ENCODE results near the gene SCCPDH. TPM values are rescaled to one million over a fixed set of nuclear protein-coding genes. Genes with fewer than 3 reads are reported as not detected.

SCCPDH gene
- total and polyA plus RNA-seq, 2 of the 13 experiments (the other 11 are each of a cell fraction or from before 2014, with no cell fraction given), result 36.7 to 62.3 TPM

DNA sequence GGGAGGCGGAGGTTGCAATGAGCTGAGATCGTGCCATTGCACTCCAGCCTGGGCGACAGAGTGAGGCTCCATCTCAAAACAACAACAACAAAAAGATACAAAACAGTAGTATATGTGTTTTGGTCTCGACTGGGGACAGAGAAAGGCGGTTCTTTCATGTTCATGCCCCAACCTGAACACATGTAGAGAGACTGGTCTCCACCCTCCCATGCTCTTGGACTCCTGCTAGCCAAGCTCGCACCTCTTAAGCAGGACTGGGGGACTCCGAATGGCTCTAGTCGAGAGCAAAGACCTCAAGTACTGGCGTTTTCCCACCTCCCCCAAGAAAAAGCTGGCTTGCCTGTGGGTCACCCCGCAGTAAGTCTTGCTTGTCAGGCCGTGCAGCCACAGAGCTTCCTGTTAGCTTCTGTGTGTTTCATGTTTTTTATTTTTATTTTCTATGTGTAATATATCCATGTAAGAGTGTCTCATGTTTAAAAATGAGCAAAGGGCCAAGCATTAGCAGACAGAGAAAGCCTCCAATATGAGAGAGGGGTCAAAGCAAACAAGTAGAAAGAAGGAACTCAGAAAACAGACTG lies 91.6 kb downstream of the SCCPDH start:
- Histone ChIP-seq H4K20me1 (ENCODE audit: insufficient read depth, low read length) (no peaks in the 10 kb centered on the region), H3K4me3 (replicated peaks in 1 of 3; ENCODE audit: insufficient read depth in 1 of 3, low read depth in 2 of 3, low read length in 3 of 3) (no peak overlapping the region), H3K9ac (ENCODE audit: insufficient read depth, low read depth, low read length) (no peak overlapping the region), H3K27ac (ENCODE audit: extremely low read length, insufficient read depth, low read length) (no peak overlapping the region), H2AFZ (ENCODE audit: low read length) (no peak overlapping the region), H3K9me3 (ENCODE audit: low read length) (peaks cover 4% of the 10 kb centered on the region; the same call in 1 of the 2 replicates), H3K27me3 (ENCODE audit: control insufficient read depth in 1 of 2, insufficient read depth in 2 of 2, low read length in 2 of 2) (peaks cover 0 to 29% of the 10 kb centered on the region in 2 experiments; a peak in 3 of 5 replicates), H3K4me2 (ENCODE audit: low read depth, low read length) (no peak overlapping the region), H3K4me1 (ENCODE audit: insufficient read depth, low read length) (peaks cover 36% of the 10 kb centered on the region), H3K79me2 (ENCODE audit: insufficient read depth, low read length) (no peaks in the 10 kb centered on the region), H3K36me3 (replicated peaks in 1 of 2; ENCODE audit: control insufficient read depth in 1 of 2, insufficient read depth in 2 of 2, low read length in 2 of 2) (no peaks in the 10 kb centered on the region)
- 68% methylated on average over 11 of the region's 11 CpGs for WGBS (ENCODE audit: low lambda C conversion rate)
- DNase-seq (ENCODE audit: low spot score) (no peak), ATAC-seq (no peak), FAIRE-seq (no peak)
- intact Hi-C loops (cut with micrococcal nuclease; ENCODE audit: unreplicated experiment) (no loop called here), in situ Hi-C loops (cut with HindIII; ENCODE audit: extremely low pct_ligation_motif_present, low pct_unique_long_range_greater_than_20kb) (no loop called here)
- ChIA-PET CTCF (ENCODE audit: low intra/inter-chr PET ratio, low total read pairs) (no interaction called here), POLR2A (no interaction called here)
- no TSS peak for BruUV-seq (replicated peaks)
- no peak for TF ChIP-seq SOX6 (IDR thresholded peaks at IDR 0.05)
- no peak for TF ChIP-seq SOX6 (CRISPR knock-in tag; IDR thresholded peaks at IDR 0.05)
- no peak for TF ChIP-seq SRY (CRISPR knock-in tag; IDR thresholded peaks at IDR 0.05)
- no peak for TF ChIP-seq SRSF4 (IDR thresholded peaks at IDR 0.05; ENCODE audit: low read depth, low read length, poor library complexity, severe bottlenecking)
- TF ChIP-seq MTA1 (CRISPR knock-in tag; IDR thresholded peaks at IDR 0.05; ENCODE audit: borderline replicate concordance), result no peak
- TF ChIP-seq CCDC6 (CRISPR knock-in tag; IDR thresholded peaks at IDR 0.05), result no peak
- TF ChIP-seq ZNF747 (CRISPR knock-in tag; IDR thresholded peaks at IDR 0.05; ENCODE audit: borderline replicate concordance), result no peak
- TF ChIP-seq, protein P1, sequence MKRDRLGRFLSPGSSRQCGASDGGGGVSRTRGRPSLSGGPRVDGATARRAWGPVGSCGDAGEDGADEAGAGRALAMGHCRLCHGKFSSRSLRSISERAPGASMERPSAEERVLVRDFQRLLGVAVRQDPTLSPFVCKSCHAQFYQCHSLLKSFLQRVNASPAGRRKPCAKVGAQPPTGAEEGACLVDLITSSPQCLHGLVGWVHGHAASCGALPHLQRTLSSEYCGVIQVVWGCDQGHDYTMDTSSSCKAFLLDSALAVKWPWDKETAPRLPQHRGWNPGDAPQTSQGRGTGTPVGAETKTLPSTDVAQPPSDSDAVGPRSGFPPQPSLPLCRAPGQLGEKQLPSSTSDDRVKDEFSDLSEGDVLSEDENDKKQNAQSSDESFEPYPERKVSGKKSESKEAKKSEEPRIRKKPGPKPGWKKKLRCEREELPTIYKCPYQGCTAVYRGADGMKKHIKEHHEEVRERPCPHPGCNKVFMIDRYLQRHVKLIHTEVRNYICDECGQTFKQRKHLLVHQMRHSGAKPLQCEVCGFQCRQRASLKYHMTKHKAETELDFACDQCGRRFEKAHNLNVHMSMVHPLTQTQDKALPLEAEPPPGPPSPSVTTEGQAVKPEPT (CRISPR knock-in tag; IDR thresholded peaks at IDR 0.05; ENCODE audit: low read depth), result no peak
- TF ChIP-seq, protein P2, sequence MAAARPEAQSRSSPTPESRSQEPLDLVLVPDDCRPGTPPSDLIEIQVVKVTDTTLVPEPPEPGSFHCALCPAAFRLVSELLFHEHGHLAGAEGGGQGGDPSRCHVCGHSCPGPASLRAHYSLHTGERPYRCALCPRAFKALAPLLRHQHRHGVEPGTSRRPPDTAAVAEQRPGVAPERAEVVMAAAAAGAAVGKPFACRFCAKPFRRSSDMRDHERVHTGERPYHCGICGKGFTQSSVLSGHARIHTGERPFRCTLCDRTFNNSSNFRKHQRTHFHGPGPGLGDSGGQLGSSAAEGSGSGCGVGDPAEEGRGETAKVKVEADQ (CRISPR knock-in tag; IDR thresholded peaks at IDR 0.05; ENCODE audit: borderline replicate concordance), result no peak
- TF ChIP-seq IKZF4 (CRISPR knock-in tag; IDR thresholded peaks at IDR 0.05; ENCODE audit: borderline replicate concordance, low read depth, not compliant biosample characterization), result no peak
- TF ChIP-seq GTF2F1 (IDR thresholded peaks at IDR 0.05; ENCODE audit: low read length), result no peak
- TF ChIP-seq PITX1 (CRISPR knock-in tag; IDR thresholded peaks at IDR 0.05), result no peak
- TF ChIP-seq, protein P3, sequence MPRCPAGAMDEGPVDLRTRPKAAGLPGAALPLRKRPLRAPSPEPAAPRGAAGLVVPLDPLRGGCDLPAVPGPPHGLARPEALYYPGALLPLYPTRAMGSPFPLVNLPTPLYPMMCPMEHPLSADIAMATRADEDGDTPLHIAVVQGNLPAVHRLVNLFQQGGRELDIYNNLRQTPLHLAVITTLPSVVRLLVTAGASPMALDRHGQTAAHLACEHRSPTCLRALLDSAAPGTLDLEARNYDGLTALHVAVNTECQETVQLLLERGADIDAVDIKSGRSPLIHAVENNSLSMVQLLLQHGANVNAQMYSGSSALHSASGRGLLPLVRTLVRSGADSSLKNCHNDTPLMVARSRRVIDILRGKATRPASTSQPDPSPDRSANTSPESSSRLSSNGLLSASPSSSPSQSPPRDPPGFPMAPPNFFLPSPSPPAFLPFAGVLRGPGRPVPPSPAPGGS (CRISPR knock-in tag; IDR thresholded peaks at IDR 0.05), result no peak
- TF ChIP-seq RFXANK (CRISPR knock-in tag; IDR thresholded peaks at IDR 0.05), result no peak
- TF ChIP-seq, protein P4, sequence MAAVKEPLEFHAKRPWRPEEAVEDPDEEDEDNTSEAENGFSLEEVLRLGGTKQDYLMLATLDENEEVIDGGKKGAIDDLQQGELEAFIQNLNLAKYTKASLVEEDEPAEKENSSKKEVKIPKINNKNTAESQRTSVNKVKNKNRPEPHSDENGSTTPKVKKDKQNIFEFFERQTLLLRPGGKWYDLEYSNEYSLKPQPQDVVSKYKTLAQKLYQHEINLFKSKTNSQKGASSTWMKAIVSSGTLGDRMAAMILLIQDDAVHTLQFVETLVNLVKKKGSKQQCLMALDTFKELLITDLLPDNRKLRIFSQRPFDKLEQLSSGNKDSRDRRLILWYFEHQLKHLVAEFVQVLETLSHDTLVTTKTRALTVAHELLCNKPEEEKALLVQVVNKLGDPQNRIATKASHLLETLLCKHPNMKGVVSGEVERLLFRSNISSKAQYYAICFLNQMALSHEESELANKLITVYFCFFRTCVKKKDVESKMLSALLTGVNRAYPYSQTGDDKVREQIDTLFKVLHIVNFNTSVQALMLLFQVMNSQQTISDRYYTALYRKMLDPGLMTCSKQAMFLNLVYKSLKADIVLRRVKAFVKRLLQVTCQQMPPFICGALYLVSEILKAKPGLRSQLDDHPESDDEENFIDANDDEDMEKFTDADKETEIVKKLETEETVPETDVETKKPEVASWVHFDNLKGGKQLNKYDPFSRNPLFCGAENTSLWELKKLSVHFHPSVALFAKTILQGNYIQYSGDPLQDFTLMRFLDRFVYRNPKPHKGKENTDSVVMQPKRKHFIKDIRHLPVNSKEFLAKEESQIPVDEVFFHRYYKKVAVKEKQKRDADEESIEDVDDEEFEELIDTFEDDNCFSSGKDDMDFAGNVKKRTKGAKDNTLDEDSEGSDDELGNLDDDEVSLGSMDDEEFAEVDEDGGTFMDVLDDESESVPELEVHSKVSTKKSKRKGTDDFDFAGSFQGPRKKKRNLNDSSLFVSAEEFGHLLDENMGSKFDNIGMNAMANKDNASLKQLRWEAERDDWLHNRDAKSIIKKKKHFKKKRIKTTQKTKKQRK (IDR thresholded peaks at IDR 0.05; ENCODE audit: low read length), result no peak
- TF ChIP-seq, protein P5, sequence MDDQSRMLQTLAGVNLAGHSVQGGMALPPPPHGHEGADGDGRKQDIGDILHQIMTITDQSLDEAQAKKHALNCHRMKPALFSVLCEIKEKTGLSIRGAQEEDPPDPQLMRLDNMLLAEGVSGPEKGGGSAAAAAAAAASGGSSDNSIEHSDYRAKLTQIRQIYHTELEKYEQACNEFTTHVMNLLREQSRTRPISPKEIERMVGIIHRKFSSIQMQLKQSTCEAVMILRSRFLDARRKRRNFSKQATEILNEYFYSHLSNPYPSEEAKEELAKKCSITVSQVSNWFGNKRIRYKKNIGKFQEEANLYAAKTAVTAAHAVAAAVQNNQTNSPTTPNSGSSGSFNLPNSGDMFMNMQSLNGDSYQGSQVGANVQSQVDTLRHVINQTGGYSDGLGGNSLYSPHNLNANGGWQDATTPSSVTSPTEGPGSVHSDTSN (CRISPR knock-in tag; IDR thresholded peaks at IDR 0.05; ENCODE audit: borderline replicate concordance), result no peak
- TF ChIP-seq ZMYM3 (CRISPR knock-in tag; IDR thresholded peaks at IDR 0.05), result no peak

Measured in HepG2 (cell line).